GM12874 (cell line): ENCODE data around the gene HMGA1.

Experiments
- CTCF ChIP-seq: IDR thresholded peaks from 2 replicates; pipeline ENCODE4 v1.5.1; 2011; ENCODE audit warnings: low read depth, mild to moderate bottlenecking, control low read depth, low read length, moderate library complexity; ENCODE audit not compliant: insufficient read depth

HMGA1 gene

GRCh38 chr6:34206726-34207125 is 29.9 kb upstream of the HMGA1 start:
- no peak for TF ChIP-seq CTCF

DNA sequence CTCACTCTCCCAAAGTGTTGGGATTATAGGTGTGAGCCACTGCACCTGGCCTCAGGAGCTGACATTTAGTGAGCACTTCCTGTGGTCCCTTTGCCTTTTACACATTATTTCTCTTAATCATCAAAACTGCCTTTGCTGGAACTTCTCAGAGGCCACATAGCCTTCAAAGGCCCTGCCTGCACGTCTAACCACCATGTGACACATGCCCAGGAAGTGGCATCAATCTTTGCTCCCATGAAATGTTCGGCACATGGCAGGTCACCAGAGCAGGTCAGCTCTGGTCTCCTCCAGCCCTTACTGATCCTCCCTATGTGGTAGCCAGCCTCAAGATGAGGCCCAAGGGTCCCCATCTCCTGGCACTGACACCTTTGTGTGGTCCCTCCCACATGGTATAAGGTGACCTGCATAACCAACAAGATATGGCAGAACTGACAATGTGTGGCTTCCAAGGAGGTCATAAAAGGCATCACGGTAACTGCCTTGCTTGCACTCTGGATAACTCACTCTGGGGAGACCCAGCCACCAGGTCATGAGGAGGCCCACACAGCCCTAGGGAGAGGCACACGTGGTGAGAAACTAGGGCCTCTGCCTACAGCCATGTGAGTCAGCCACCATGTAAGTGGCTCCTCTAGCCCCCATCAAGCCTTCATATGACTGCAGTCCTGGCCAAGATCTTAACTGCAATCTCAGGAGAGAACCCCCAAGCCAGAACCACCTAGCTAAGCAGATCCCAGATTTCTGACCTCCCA is 28.8 kb upstream of the HMGA1 start:
- no peak for TF ChIP-seq CTCF

GRCh38 chr6:34213772-34214171 is 22.9 kb upstream of the HMGA1 start:
- no peak for TF ChIP-seq CTCF

- TF ChIP-seq CTCF = no peak
These were observed 18.0 kb upstream of the HMGA1 start for GRCh38 chr6:34218691-34219090.

GRCh38 chr6:34223381-34223955 is 13.2 kb upstream of the HMGA1 start:
- TF ChIP-seq CTCF = no peak

DNA sequence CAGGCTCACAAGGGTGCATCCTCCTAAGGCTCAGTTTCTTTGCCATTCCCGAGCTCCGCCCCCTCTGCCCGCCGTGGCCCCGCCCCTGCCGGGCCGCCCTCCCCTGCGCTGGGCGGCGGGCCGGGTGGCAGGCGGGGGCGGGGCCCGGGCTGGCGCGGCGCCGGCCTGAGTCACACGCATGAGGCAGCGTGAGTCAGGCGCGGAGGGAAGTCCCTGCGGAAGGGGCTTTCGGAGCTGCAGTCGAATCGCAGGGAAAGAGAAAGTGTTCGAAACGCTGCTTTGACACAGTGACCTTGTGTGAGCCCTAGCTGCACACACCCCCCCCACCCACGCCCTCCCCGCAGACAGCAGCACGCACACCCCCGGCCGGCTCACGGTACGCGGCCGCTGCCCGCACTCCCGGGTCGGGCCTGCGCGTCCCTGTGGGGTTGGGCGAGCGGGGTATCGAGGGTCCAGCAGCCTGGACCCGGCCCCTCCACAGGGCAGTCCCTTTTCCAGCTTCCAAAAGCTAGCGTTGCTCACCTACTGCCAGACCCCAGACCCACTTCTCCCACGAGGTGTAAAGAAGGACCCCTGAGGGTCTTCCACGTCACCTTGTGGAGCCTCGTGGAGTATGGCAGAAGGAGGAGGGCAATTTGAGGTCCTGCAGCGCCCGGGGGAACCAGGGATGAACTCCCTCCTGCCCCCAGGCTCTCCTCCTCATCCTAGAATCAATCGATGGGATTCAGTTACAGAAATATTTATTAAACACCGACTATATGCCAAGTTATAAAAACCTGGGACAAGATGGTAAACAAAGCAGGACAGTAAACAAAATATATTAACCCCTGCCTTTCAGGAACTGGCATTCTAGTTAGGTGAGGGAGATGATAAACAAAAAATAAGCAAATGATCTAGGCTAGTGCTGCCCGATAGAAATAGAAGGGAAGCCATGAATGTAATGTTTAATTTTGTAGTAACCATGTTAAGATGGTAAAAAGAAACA is 12.4 kb upstream of the HMGA1 start:
- TF ChIP-seq CTCF = no peak

GRCh38 chr6:34225551-34225950 is 11.1 kb upstream of the HMGA1 start:
- TF ChIP-seq CTCF = no peak
